CD4-positive, alpha-beta T cell (primary cell): ENCODE data around the gene FBN1. TPM values are rescaled to one million over a fixed set of nuclear protein-coding genes. Genes with fewer than 3 reads are reported as not detected.

ENCODE experiments used
- ATAC-seq: fragments of 200-7000 bp; cut with Tn5 transposase; one replicate; pipeline ENCODE4 v1.10.0; 2022; ENCODE audit warnings: mild to moderate bottlenecking; ENCODE audit not compliant: poor library complexity
- CTCF ChIA-PET: fragments of 350-600 bp; sonication (Branson Sonifier 250); formaldehyde crosslinking; loops from one replicate; lab custom pipeline; 2021; ENCODE audit warnings: antibody characterized with exemption, inconsistent platforms; lab: Charles Lee
- POLR2A ChIA-PET: fragments of 350-600 bp; sonication (Branson Sonifier 250); formaldehyde crosslinking; loops from one replicate; lab custom pipeline; 2021; ENCODE audit warnings: antibody characterized with exemption, inconsistent platforms; lab: Charles Lee
- DNase-seq, 14 experiments: peaks; one replicate each; pipeline ENCODE4 v3.0.0-alpha.2; 2013 to 2020; ENCODE audit warnings: mixed read lengths in 2 of 14
- H3K27ac ChIP-seq, 2 donors: one replicate each; pipeline versions ENCODE4 v1.5.1 to v1.7.0; 2013; ENCODE audit warnings: low read length in 2 of 2, low read depth in 1 of 2, mild to moderate bottlenecking in 1 of 2
- H3K27me3 ChIP-seq, 2 experiments: 1 replicate in 1 of 2; 2 replicates in 1 of 2; pipeline versions ENCODE4 v1.6.1 to v1.7.0; 2013; ENCODE audit warnings: low read length in 2 of 2, control low read depth in 1 of 2, mild to moderate bottlenecking in 1 of 2, moderate library complexity in 1 of 2; ENCODE audit not compliant: insufficient read depth in 2 of 2, control insufficient read depth in 1 of 2
- H3K36me3 ChIP-seq: one replicate; pipeline ENCODE4 v1.6.1; 2013; ENCODE audit warnings: low read length, control low read depth; ENCODE audit not compliant: insufficient read depth
- H3K4me1 ChIP-seq: one replicate; pipeline ENCODE4 v1.6.1; 2013; ENCODE audit warnings: low read length, control low read depth; ENCODE audit not compliant: insufficient read depth
- H3K4me3 ChIP-seq: one replicate; pipeline ENCODE4 v1.5.1; 2013; ENCODE audit warnings: mild to moderate bottlenecking, low read length, moderate library complexity
- H3K9me3 ChIP-seq, 2 experiments: 1 replicate in 1 of 2; 2 replicates in 1 of 2; pipeline versions ENCODE4 v1.6.1 to v1.7.0; 2013; ENCODE audit warnings: low read length in 2 of 2, mild to moderate bottlenecking in 2 of 2, control low read depth in 1 of 2, moderate library complexity in 1 of 2; ENCODE audit not compliant: control insufficient read depth in 1 of 2, insufficient read depth in 1 of 2
- H3K27ac Mint-ChIP-seq: one replicate; pipeline ENCODE4 v1.8.0; 2020; ENCODE audit warnings: mixed read lengths
- H3K27me3 Mint-ChIP-seq: one replicate; pipeline ENCODE4 v1.8.0; 2021; ENCODE audit warnings: mixed read lengths
- H3K36me3 Mint-ChIP-seq: one replicate; pipeline ENCODE4 v1.8.0; 2021; ENCODE audit warnings: low read depth, mixed read lengths
- H3K4me1 Mint-ChIP-seq: one replicate; pipeline ENCODE4 v1.8.0; 2021; ENCODE audit warnings: low read depth, mixed read lengths
- H3K4me3 Mint-ChIP-seq: one replicate; pipeline ENCODE4 v1.8.0; 2020; ENCODE audit warnings: mild to moderate bottlenecking, mixed read lengths
- H3K9me3 Mint-ChIP-seq: one replicate; pipeline ENCODE4 v1.8.0; 2020; ENCODE audit warnings: mixed read lengths
- CTCF ChIP-seq: fragments of 200-600 bp; IDR thresholded peaks from one replicate; pipeline ENCODE4 v1.8.0; 2022; ENCODE audit warnings: antibody characterized with exemption, mild to moderate bottlenecking
- intact Hi-C, 2 experiments: fragments of 100-400 bp; cut with DNase I in 1 of 2; cut with micrococcal nuclease in 1 of 2; formaldehyde crosslinking; loops; one replicate each; pipeline versions ENCODE4 v1.15.1 to v1.9.0; 2023 to 2025; cut with DNase I, micrococcal nuclease
- total RNA-seq, 174 experiments: library from RNA in 2 of 174; stranded (reverse) in 2 of 174; gene quantifications; one replicate each; pipeline ENCODE4 v1.2.3 and lab custom pipeline; 2021 to 2026

The FBN1 gene
- total RNA-seq, 2 experiments from 2014 or later = 0.11 to 0.25 TPM

GRCh38 chr15:48603922-48604321, 41.6 kb downstream of the FBN1 start:
- Mint-ChIP-seq H3K4me1 (no peaks in the 10 kb centered on the region), H3K27me3 (peaks cover 6% of the 10 kb centered on the region), H3K9me3 (no peaks in the 10 kb centered on the region), H3K36me3 (no peaks in the 10 kb centered on the region), H3K4me3 (no peak overlapping the region), H3K27ac (no peak overlapping the region)
- H3K4me1 ChIP-seq = no peaks in the 10 kb centered on the region
- DNase-seq (no peak), ATAC-seq (no peak)
- intact Hi-C loops = no loop called here
- ChIA-PET POLR2A (no interaction called here), CTCF (no interaction called here)
- peaks cover 0 to 2% of the 10 kb centered on the region in 2 experiments for H3K27me3 ChIP-seq
- H3K4me3 ChIP-seq = no peak overlapping the region
- no peak overlapping the region for H3K27ac ChIP-seq
- no peak for TF ChIP-seq CTCF
- no peaks in the 10 kb centered on the region for H3K9me3 ChIP-seq
- H3K36me3 ChIP-seq = no peaks in the 10 kb centered on the region

GRCh38 chr15:48603123-48603500, 42.4 kb downstream of the FBN1 start:
- Histone ChIP-seq H3K36me3 (no peaks in the 10 kb centered on the region), H3K4me1 (no peaks in the 10 kb centered on the region), H3K9me3 (no peaks in the 10 kb centered on the region), H3K27me3 (peaks cover 0 to 2% of the 10 kb centered on the region in 2 experiments), H3K4me3 (no peak overlapping the region), H3K27ac (no peak overlapping the region)
- Mint-ChIP-seq H3K9me3 (no peaks in the 10 kb centered on the region), H3K4me3 (no peak overlapping the region), H3K4me1 (no peaks in the 10 kb centered on the region), H3K27me3 (peaks cover 6% of the 10 kb centered on the region), H3K36me3 (no peaks in the 10 kb centered on the region), H3K27ac (no peak overlapping the region)
- no peak for TF ChIP-seq CTCF
- POLR2A ChIA-PET = no interaction called here
- ATAC-seq = no peak
- CTCF ChIA-PET = no interaction called here
- intact Hi-C loops = no loop called here
- no peak for DNase-seq

GRCh38 chr15:48602358-48603122, 43.0 kb downstream of the FBN1 start:
- Histone ChIP-seq H3K36me3 (no peaks in the 10 kb centered on the region), H3K27me3 (peaks cover 0 to 2% of the 10 kb centered on the region in 2 experiments), H3K4me3 (no peak overlapping the region), H3K4me1 (no peaks in the 10 kb centered on the region), H3K27ac (no peak overlapping the region), H3K9me3 (no peaks in the 10 kb centered on the region)
- CTCF ChIA-PET = no interaction called here
- TF ChIP-seq CTCF = no peak
- intact Hi-C loops = no loop called here
- Mint-ChIP-seq H3K27me3 (peaks cover 6% of the 10 kb centered on the region), H3K4me1 (no peaks in the 10 kb centered on the region), H3K36me3 (no peaks in the 10 kb centered on the region), H3K4me3 (no peak overlapping the region), H3K9me3 (no peaks in the 10 kb centered on the region), H3K27ac (no peak overlapping the region)
- POLR2A ChIA-PET = interaction anchor here (0.5 kb wide), 1 partner anchor 47 kb away, joined by 3 read pairs; no protein-coding TSS in a partner anchor
- DNase-seq (no peak), ATAC-seq (no peak)
